Stimulated activated naive CD4-positive, alpha-beta T cell treated with Interleukin-2 at 50 U/mL for 16 hours (primary cell): ENCODE results near the gene TAF12.
"Not testable (repeated sequence)": the region's sequence is repeated elsewhere in the genome, so short reads cannot be mapped to it uniquely, and the experiment has no call there.

Experiments used
- DNase-seq: peaks from one replicate; lab custom pipeline; 2025; lab: John Stamatoyannopoulos, UW

TAF12 gene

GRCh38 chr1:28644494-28644893 lies 1.6 kb upstream of the TAF12 start:
- no peak for DNase-seq

- no peak for DNase-seq
Observed at GRCh38 chr1:28642056-28642846, 616 bp downstream of the TAF12 start.

GRCh38 chr1:28640766-28641165 lies 2.1 kb downstream of the TAF12 start:
- DNase-seq: no peak

GRCh38 chr1:28632560-28632959 lies 10.3 kb downstream of the TAF12 start:
- no peak for DNase-seq

- no peak for DNase-seq
Observed at GRCh38 chr1:28631713-28632112, 11.2 kb downstream of the TAF12 start.

GRCh38 chr1:28613175-28613574 lies 29.7 kb downstream of the TAF12 start:
- no peak for DNase-seq

GRCh38 chr1:28606771-28607170 lies 36.1 kb downstream of the TAF12 start:
- no peak for DNase-seq

GRCh38 chr1:28604962-28605361 lies 37.9 kb downstream of the TAF12 start:
- no peak for DNase-seq

GRCh38 chr1:28604411-28604810 lies 38.5 kb downstream of the TAF12 start:
- DNase-seq: no peak

- DNase-seq: no peak
Observed at GRCh38 chr1:28602536-28603439, 40.1 kb downstream of the TAF12 start.

- no peak for DNase-seq
Observed at GRCh38 chr1:28601696-28602095, 41.2 kb downstream of the TAF12 start.

- DNase-seq: not testable (repeated sequence)
Observed at GRCh38 chr1:28596276-28596675, 46.6 kb downstream of the TAF12 start.

GRCh38 chr1:28595412-28596191 lies 47.3 kb downstream of the TAF12 start:
- DNase-seq: no peak

GRCh38 chr1:28594686-28595411 lies 48.0 kb downstream of the TAF12 start:
- not testable (repeated sequence) for DNase-seq

GRCh38 chr1:28593988-28594356 lies 48.9 kb downstream of the TAF12 start:
- DNase-seq: not testable (repeated sequence)

GRCh38 chr1:28592321-28593071 lies 50.4 kb downstream of the TAF12 start:
- DNase-seq: no peak

- no peak for DNase-seq
Observed at GRCh38 chr1:28591708-28592320, 51.1 kb downstream of the TAF12 start, which contains the start of gene RAB42. Gene RAB42 (plus strand): TSS chr1:28592265. CDS start chr1:28592512, 247 bp downstream.

GRCh38 chr1:28586585-28587391 lies 56.1 kb downstream of the TAF12 start:
- not testable (repeated sequence) for DNase-seq

GRCh38 chr1:28582248-28582615 lies 60.6 kb downstream of the TAF12 start:
- DNase-seq: no peak
